A549 (cell line): ENCODE data around the gene MBNL2. TPM values are rescaled to one million over a fixed set of nuclear protein-coding genes. Genes with fewer than 3 reads are reported as not detected.
A peak's percentile ranks its signal among the peaks of the same experiment; 100 is the strongest.

Experiments used
- BCL3 ChIP-seq: fragments of >200 bp; sonication (Bioruptor Twin); formaldehyde crosslinking; IDR thresholded peaks from 3 replicates; pipeline ENCODE4 v1.6.1; 2016
- CBX2 ChIP-seq: fragments of 200-600 bp; sonication (generic); IDR thresholded peaks from 2 replicates; pipeline ENCODE4 v1.6.1; 2016; ENCODE audit warnings: low read depth, mild to moderate bottlenecking, borderline replicate concordance
- CBX8 ChIP-seq: fragments of 200-600 bp; sonication (generic); IDR thresholded peaks from 2 replicates; pipeline ENCODE4 v1.6.1; 2016
- CEBPB ChIP-seq, 2 experiments: fragments of >200 bp in 1 of 2; sonication (Bioruptor Twin) in 1 of 2; formaldehyde crosslinking in 1 of 2; IDR thresholded peaks; 2 replicates each; pipeline ENCODE4 v1.6.1; 2012 to 2016
- CHD4 ChIP-seq: fragments of 200-600 bp; sonication (generic); IDR thresholded peaks from 2 replicates; pipeline ENCODE4 v1.6.1; 2016; ENCODE audit warnings: antibody characterized with exemption, mild to moderate bottlenecking, borderline replicate concordance
- CTCF ChIP-seq: fragments of >200 bp; sonication (Bioruptor Twin); formaldehyde crosslinking; IDR thresholded peaks from 3 replicates; pipeline ENCODE4 v1.5.1; 2016
- EHMT2 ChIP-seq: fragments of 200-600 bp; sonication (generic); IDR thresholded peaks from 2 replicates; pipeline ENCODE4 v1.6.1; 2016; ENCODE audit warnings: antibody characterized with exemption, low read depth, mild to moderate bottlenecking, moderate library complexity
- ELK1 ChIP-seq: fragments of 150-350 bp; IDR thresholded peaks from 2 replicates; pipeline ENCODE4 v1.6.1; 2014; ENCODE audit warnings: low read depth, mild to moderate bottlenecking, low read length
- EP300 ChIP-seq, 2 experiments: fragments of >200 bp; sonication (Bioruptor Twin); formaldehyde crosslinking; IDR thresholded peaks; 2 replicates in 1 of 2; 3 replicates in 1 of 2; pipeline ENCODE4 v1.6.1; 2016 to 2017
- FOSL2 ChIP-seq, 2 experiments: fragments of 450-650 bp in 1 of 2; fragments of >200 bp in 1 of 2; sonication (Bioruptor Twin) in 1 of 2; formaldehyde crosslinking; IDR thresholded peaks; 2 replicates each; pipeline versions ENCODE4 v1.5.0 to v1.6.1; 2016 to 2020; ENCODE audit warnings: mild to moderate bottlenecking in 1 of 2, moderate library complexity in 1 of 2
- HES2 ChIP-seq: fragments of >200 bp; sonication (Bioruptor Twin); formaldehyde crosslinking; IDR thresholded peaks from 2 replicates; pipeline ENCODE4 v1.6.1; 2016
- HMGXB4 ChIP-seq: fragments of 250-450 bp; sonication (Bioruptor Pico); IDR thresholded peaks from 2 replicates; pipeline ENCODE4 v1.5.0; 2021; ENCODE audit warnings: mild to moderate bottlenecking, moderate library complexity, borderline replicate concordance
- HOXA7 ChIP-seq: fragments of 250-450 bp; sonication (Bioruptor Pico); IDR thresholded peaks from 2 replicates; pipeline ENCODE4 v1.5.0; 2020; ENCODE audit warnings: mild to moderate bottlenecking, moderate library complexity
- HOXB5 ChIP-seq: fragments of 250-450 bp; sonication (Bioruptor Pico); IDR thresholded peaks from 2 replicates; pipeline ENCODE4 v1.5.0; 2020; ENCODE audit warnings: mild to moderate bottlenecking, moderate library complexity
- JUN ChIP-seq, 2 experiments: fragments of >200 bp; sonication (Bioruptor Twin); formaldehyde crosslinking; IDR thresholded peaks; 2 replicates in 1 of 2; 3 replicates in 1 of 2; pipeline ENCODE4 v1.6.1; 2016 to 2017
- JUNB ChIP-seq: fragments of >200 bp; sonication (Bioruptor Twin); formaldehyde crosslinking; IDR thresholded peaks from 2 replicates; pipeline ENCODE4 v1.6.1; 2016
- MAFK ChIP-seq: fragments of 450-650 bp; IDR thresholded peaks from 2 replicates; pipeline ENCODE4 v1.6.1; 2014; ENCODE audit not compliant: partially characterized antibody
- MAX ChIP-seq: IDR thresholded peaks from 2 replicates; pipeline ENCODE4 v1.6.1; 2012
- MYC ChIP-seq: IDR thresholded peaks from 2 replicates; pipeline ENCODE4 v1.6.1; 2012; ENCODE audit warnings: mild to moderate bottlenecking, inconsistent platforms, low read length, improper control_type of control experiment, borderline replicate concordance
- NPAS2 ChIP-seq: fragments of 250-450 bp; sonication (Bioruptor Pico); IDR thresholded peaks from 2 replicates; pipeline ENCODE4 v1.8.0; 2022; ENCODE audit warnings: mild to moderate bottlenecking, moderate library complexity, borderline replicate concordance
- PBX3 ChIP-seq: IDR thresholded peaks from 2 replicates; pipeline ENCODE4 v1.6.1; 2012
- POLR2AphosphoS2 ChIP-seq: conservative IDR thresholded peaks from 2 replicates; pipeline ENCODE4 v1.6.1; 2012; ENCODE audit warnings: low read length, improper control_type of control experiment, inconsistent platforms
- RAD21 ChIP-seq, 2 experiments: fragments of >200 bp in 1 of 2; sonication (Bioruptor Twin) in 1 of 2; formaldehyde crosslinking in 1 of 2; IDR thresholded peaks in 1 of 2; conservative IDR thresholded peaks in 1 of 2; 2 replicates in 1 of 2; 3 replicates in 1 of 2; pipeline ENCODE4 v1.6.1; 2012 to 2018; ENCODE audit warnings: inconsistent platforms in 1 of 2
- RCOR1 ChIP-seq: fragments of 150-350 bp; IDR thresholded peaks from 2 replicates; pipeline ENCODE4 v1.6.1; 2014; ENCODE audit warnings: antibody characterized with exemption, low read length, low read depth
- REST ChIP-seq: fragments of 200-600 bp; sonication (generic); IDR thresholded peaks from 2 replicates; pipeline ENCODE4 v1.6.1; 2016; ENCODE audit warnings: antibody characterized with exemption, mild to moderate bottlenecking, moderate library complexity
- SREBF2 ChIP-seq: fragments of 450-650 bp; IDR thresholded peaks from 2 replicates; pipeline ENCODE4 v1.6.1; 2014; ENCODE audit warnings: mild to moderate bottlenecking, moderate library complexity
- polyA plus RNA-seq, 4 experiments: library from polyadenylated mRNA; depleted of rRNA in 3 of 4; stranded (reverse); fragments of >200 nt; fragmentation: RNase III in 1 of 4; extraction: RNeasy Plus Mini Kit Qiagen cat#74134 plus additional on column Dnase treatment in 1 of 4; gene quantifications; 2 replicates in 3 of 4; 3 replicates in 1 of 4; pipeline ENCODE4 v1.2.3, GENCODE V29; 2011 to 2017

The MBNL2 gene
- polyA plus RNA-seq, 2 of the 4 experiments (the other 2 are of a cell fraction): 18.7 to 20.6 TPM

- TF ChIP-seq HMGXB4 (no peak), BCL3 (no peak), NPAS2 (no peak), MAX (peak; percentile 78), CBX8 (no peak), CBX2 (no peak), RCOR1 (no peak), JUNB (peak; percentile 54; the same call in 1 of the 2 replicates), ELK1 (no peak), HOXB5 (CRISPR knock-in tag) (no peak), CHD4 (no peak), FOSL2 (IDR thresholded peaks at IDR 0.05) (peak; percentile 41; the same call in 1 of the 2 replicates), FOSL2 (CRISPR knock-in tag; IDR thresholded peaks at IDR 0.05) (peak; percentile 80), REST (no peak), MAFK (peak; percentile 96), POLR2AphosphoS2 (no peak), CEBPB (IDR thresholded peaks at IDR 0.05) (peak; percentile 24 to 86; a peak in 3 of 4 replicates), HES2 (no peak), SREBF2 (no peak), EHMT2 (no peak), RAD21 (conservative IDR thresholded peaks at IDR 0.05 in 1 of 2, IDR thresholded peaks at IDR 0.05 in 1 of 2) (0 out of 5 replicates have a peak, but pooled peaks of 1 of the 2 experiments have one; percentile 11), HOXA7 (CRISPR knock-in tag) (0 out of 2 replicates have a peak, but pooled peaks have one; percentile 40), JUN (IDR thresholded peaks at IDR 0.05) (0 out of 5 replicates have a peak, but pooled peaks of 1 of the 2 experiments have one; percentile 13), PBX3 (no peak), EP300 (IDR thresholded peaks at IDR 0.05) (peak in 1 of 2 experiments; percentile 65; a peak in 2 of 5 replicates), CTCF (no peak), MYC (no peak)
Observed at GRCh38 chr13:97259798-97260714, 37.9 kb downstream of the MBNL2 start (continued).
